ENCODE data around the gene TMEM219. TPM values are rescaled to one million over a fixed set of nuclear protein-coding genes. Genes with fewer than 3 reads are reported as not detected.
A peak's percentile ranks its signal among the peaks of the same experiment; 100 is the strongest.
"Not testable (repeated sequence)": the region's sequence is repeated elsewhere in the genome, so short reads cannot be mapped to it uniquely, and the experiment has no call there.

The TMEM219 gene
- total and polyA plus RNA-seq, 9 of the 15 experiments (the other 6 are each of a cell fraction or from before 2014, with no cell fraction given): 35.3 to 62.8 (median 55.5) TPM

- Histone ChIP-seq H3K4me1 (replicated peaks in 1 of 2; ENCODE audit: control insufficient read depth in 2 of 2, insufficient read depth in 2 of 2, low read length in 2 of 2) (peaks cover 0 to 13% of the 10 kb centered on the region in 2 experiments; a peak in 3 of 5 replicates), H4K20me1 (replicated peaks; ENCODE audit: control insufficient read depth, insufficient read depth, low read length) (peaks cover 3% of the 10 kb centered on the region; the same call in 1 of the 2 replicates), H3K27me3 (ENCODE audit: control insufficient read depth in 2 of 2, insufficient read depth in 2 of 2, low read length in 2 of 2) (peaks cover 0 to 4% of the 10 kb centered on the region in 2 experiments; a peak in 1 of 5 replicates), H3K79me2 (ENCODE audit: control insufficient read depth, insufficient read depth, low read length) (no peaks in the 10 kb centered on the region; the same call in 2 of the 3 replicates), H2AFZ (ENCODE audit: low read depth, low read length) (no peak overlapping the region), H3K9me1 (ENCODE audit: control insufficient read depth, insufficient read depth, low read length) (no peaks in the 10 kb centered on the region), H3K27ac (ENCODE audit: extremely low read depth, low read depth, low read length) (no peak overlapping the region), H3K4me2 (ENCODE audit: insufficient read depth, low read length) (no peak overlapping the region), H3K9ac (ENCODE audit: insufficient read depth in 1 of 2, low read depth in 2 of 2, low read length in 2 of 2) (no peak overlapping the region), H3K4me3 (no peak overlapping the region), H3K36me3 (ENCODE audit: control insufficient read depth, insufficient read depth, low read length) (no peaks in the 10 kb centered on the region), H3K9me3 (replicated peaks; ENCODE audit: control insufficient read depth, insufficient read depth, low read depth, low read length) (no peaks in the 10 kb centered on the region)
- no TSS peak for BruUV-seq (replicated peaks)
- ChIA-PET POLR2A (no interaction called here), CTCF (ENCODE audit: low intra/inter-chr PET ratio) (interaction anchor here (0.6 kb wide), 1 partner anchor 936 kb away, joined by 3 read pairs; no protein-coding TSS in a partner anchor)
- WGBS (ENCODE audit: insufficient coverage, low coverage, missing lambda C conversion rate): 8% methylated on average over 2 of the region's 2 CpGs
- in situ Hi-C loops (cut with MboI): no loop called here
- TF ChIP-seq TARDBP (IDR thresholded peaks at IDR 0.05) (no peak), ZNF146 (CRISPR knock-in tag; IDR thresholded peaks at IDR 0.05; ENCODE audit: unreplicated experiment) (peak; percentile 90), LCOR (CRISPR knock-in tag; IDR thresholded peaks at IDR 0.05) (no peak), CBX2 (IDR thresholded peaks at IDR 0.05; ENCODE audit: insufficient read depth, low read length, poor library complexity, severe bottlenecking) (no peak), RBM25 (IDR thresholded peaks at IDR 0.05; ENCODE audit: low read depth, low read length, severe bottlenecking) (peak; percentile 43), FOXJ2 (tag; IDR thresholded peaks at IDR 0.05) (no peak), STAG1 (CRISPR knock-in tag; IDR thresholded peaks at IDR 0.05; ENCODE audit: borderline replicate concordance) (no peak), NCOA6 (IDR thresholded peaks at IDR 0.05) (no peak), HMBOX1 (IDR thresholded peaks at IDR 0.05) (no peak)
- no peak for FAIRE-seq
- ATAC-seq: no peak
- intact Hi-C loops (cut with micrococcal nuclease): no loop called here
- DNase-seq (ENCODE audit: extremely low read depth in 1 of 4, low spot score in 3 of 4): no peak
Measured at GRCh38 chr16:30017277-30017656, 55.4 kb downstream of the TMEM219 start.

GRCh38 chr16:30017937-30018336 is 56.1 kb downstream of the TMEM219 start:
- H3K27me3 ChIP-seq (ENCODE audit: control insufficient read depth in 2 of 2, insufficient read depth in 2 of 2, low read length in 2 of 2); FAIRE-seq; H3K4me2 ChIP-seq (ENCODE audit: insufficient read depth, low read length); H3K9me3 ChIP-seq (replicated peaks; ENCODE audit: control insufficient read depth, insufficient read depth, low read depth, low read length); POLR2A ChIA-PET; H3K27ac ChIP-seq (ENCODE audit: extremely low read depth, low read depth, low read length); H3K79me2 ChIP-seq (ENCODE audit: control insufficient read depth, insufficient read depth, low read length); CTCF ChIA-PET (ENCODE audit: low intra/inter-chr PET ratio); intact Hi-C loops (cut with micrococcal nuclease); ATAC-seq; DNase-seq (ENCODE audit: extremely low read depth in 1 of 4, low spot score in 3 of 4); H2AFZ ChIP-seq (ENCODE audit: low read depth, low read length); BruUV-seq (replicated peaks); H4K20me1 ChIP-seq (replicated peaks; ENCODE audit: control insufficient read depth, insufficient read depth, low read length); H3K9me1 ChIP-seq (ENCODE audit: control insufficient read depth, insufficient read depth, low read length); in situ Hi-C loops (cut with MboI); H3K4me3 ChIP-seq; H3K9ac ChIP-seq (ENCODE audit: insufficient read depth in 1 of 2, low read depth in 2 of 2, low read length in 2 of 2); H3K36me3 ChIP-seq (ENCODE audit: control insufficient read depth, insufficient read depth, low read length): not testable (repeated sequence)
- H3K4me1 ChIP-seq (replicated peaks in 1 of 2; ENCODE audit: control insufficient read depth in 2 of 2, insufficient read depth in 2 of 2, low read length in 2 of 2): peaks cover 0 to 11% of the 10 kb centered on the region in 2 experiments; a peak in 3 of 5 replicates
- 0% methylated on average over 1 of the region's 4 CpGs for WGBS (ENCODE audit: insufficient coverage, low coverage, missing lambda C conversion rate)
